Stimulated activated CD8-positive, alpha-beta memory T cell treated with anti-CD3 and anti-CD28 coated beads, Interleukin-7, amount 100 ng/mL, for 1 hour (primary cell): ENCODE data around the gene NLRC5.
"Not testable (repeated sequence)": the region's sequence is repeated elsewhere in the genome, so short reads cannot be mapped to it uniquely, and the experiment has no call there.

Experiments used
- DNase-seq, 2 donors: peaks; one replicate each; pipeline ENCODE4 v3.0.0-alpha.2; 2020; ENCODE audit warnings: low read depth in 2 of 2

Gene NLRC5

DNA sequence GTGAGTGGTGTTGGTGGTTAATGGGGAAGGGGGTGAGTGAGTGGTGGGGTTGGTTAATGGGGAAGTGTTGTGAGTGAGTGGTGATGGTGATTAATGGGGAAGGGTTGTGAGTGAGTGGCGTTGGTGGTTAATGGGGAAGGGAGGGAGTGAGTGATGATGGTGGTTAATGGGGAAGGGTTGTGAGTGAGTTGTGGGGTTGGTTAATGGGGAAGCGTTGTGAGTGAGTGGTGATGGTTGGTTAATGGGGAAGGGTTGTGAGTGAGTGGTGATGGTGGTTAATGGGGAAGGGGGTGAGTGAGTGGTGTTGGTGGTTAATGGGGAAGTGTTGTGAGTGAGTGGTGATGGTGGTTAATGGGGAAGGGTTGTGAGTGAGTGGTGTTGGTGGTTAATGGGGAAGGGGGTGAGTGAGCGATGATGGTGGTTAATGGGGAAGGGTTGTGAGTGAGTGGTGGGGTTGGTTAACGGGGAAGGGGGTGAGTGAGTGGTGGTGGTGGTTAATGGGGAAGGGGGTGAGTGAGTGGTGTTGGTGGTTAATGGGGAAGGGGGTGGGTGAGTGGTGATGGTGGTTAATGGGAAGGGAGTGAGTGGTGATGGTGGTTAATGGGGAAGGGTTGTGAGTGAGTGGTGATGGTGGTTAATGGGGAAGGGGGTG lies 81.8 kb downstream of the NLRC5 start:
- DNase-seq = not testable (repeated sequence)

DNA sequence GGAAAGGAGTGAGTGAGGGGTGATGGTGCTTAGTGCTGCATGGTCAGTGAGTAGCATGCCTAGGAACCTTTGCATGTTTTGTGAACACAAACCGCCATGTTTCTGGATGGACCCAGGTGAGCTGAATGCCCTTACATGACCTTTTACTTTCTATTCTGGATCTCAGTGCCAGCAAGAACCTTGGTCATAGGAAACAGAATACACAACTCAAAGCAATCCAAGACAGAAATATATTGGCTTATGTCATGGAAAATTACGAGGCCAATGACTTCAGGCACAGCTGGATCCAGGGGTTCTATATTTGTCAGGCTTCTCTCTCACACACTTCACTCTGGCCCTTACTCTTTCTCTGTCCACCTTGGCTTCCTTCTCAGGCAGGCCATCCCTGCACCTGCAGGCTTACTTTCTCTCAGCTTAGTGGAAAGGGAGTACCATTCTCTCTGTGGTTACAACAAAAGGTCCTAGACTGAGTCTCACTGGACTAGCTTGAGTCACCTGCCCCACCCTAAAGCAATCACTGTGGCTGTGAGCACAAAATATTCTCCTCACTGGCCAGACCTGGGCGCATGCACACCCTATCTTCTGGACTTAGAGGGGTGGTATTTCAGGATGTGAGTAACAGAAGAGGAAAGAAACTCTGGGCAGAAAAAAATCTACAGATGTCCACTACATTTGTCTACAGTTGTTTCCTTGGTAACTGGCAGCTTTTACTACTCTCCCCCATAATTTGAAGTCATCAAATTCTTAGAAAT lies 82.7 kb downstream of the NLRC5 start:
- DNase-seq = no peak

DNA sequence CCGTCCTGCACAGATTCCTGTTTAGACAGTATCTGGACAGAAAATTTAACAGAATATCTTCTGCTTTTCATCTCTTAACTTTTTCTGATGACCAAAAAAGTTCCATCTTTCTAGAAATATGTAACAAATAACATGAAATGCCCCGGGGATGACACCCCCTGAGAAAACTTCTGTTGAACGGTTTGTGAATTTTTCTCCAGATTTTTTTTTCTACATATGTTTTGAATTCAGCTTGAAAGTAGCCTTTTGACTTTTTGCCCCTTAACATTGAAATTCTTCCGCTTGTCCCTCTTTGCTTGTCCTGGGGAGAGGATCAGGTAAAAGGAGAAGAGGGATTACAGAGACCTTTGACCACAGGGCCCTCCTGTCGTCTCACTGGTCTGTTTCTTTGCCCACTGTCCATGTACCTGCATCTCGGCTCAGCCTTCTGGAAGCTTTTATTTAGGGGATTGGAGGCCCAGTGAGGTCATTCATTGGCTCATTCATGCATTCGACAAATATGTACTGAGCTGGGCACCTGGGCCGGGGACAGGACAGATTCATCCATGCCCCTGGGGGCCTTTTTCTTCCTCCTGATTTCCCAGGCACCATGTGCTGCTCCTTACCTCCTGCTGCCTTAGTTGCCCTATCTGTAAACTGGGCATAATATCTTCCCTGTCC lies 83.4 kb downstream of the NLRC5 start:
- DNase-seq = no peak

DNA sequence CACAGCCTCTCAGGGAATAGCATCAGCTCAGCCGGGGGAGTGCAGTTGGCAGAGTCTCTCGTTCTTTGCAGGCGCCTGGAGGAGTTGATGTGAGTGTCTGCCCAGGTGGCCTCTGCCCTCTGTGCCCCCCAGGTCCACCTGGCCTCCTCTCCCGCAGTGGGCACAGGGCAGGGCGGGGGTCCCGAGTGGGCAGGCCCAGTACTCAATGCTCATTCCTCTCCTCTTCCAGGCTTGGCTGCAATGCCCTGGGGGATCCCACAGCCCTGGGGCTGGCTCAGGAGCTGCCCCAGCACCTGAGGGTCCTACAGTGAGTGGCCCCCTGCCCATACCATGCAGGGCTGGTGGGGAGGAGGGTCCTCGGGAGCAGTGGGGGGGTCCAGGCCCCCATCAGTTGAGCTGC lies 88.4 kb downstream of the NLRC5 start:
- no peak for DNase-seq

DNA sequence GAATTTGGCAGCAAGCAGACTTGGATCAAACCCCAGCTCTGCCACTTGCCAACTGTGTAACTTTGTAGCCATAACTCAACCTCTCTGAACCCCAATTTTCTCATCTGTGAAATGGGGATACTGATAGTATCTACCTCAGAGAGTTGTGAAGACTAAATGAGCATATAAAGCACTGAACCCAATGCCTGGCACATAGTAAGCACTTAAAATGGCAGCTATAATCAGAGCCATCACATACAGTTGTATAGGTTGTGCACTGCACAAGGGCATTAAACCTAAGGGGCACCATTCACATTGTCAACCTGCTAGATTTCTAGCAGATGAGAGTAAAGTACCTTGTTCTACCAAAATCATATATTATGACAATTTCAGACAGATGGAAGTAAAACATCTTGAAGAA lies 92.4 kb downstream of the NLRC5 start:
- DNase-seq = no peak

DNA sequence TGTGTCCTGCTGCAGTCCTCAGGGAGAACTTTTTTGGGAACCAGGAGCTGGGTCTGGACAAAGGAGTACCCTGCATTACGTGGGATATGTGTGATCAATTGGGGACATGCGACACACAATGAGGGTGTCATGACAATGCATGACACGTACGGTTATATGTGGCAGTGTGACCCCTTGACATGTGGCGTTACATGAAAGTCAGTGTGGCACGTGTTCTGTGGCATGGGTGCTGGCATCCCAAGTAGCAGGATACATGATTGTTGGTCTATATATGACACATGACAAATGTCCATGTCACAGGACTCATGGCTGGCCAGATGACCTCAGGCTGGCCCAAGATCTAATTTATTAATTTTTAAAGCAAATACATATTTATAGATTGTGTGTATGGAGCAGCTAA lies 93.3 kb downstream of the NLRC5 start:
- no peak for DNase-seq

DNA sequence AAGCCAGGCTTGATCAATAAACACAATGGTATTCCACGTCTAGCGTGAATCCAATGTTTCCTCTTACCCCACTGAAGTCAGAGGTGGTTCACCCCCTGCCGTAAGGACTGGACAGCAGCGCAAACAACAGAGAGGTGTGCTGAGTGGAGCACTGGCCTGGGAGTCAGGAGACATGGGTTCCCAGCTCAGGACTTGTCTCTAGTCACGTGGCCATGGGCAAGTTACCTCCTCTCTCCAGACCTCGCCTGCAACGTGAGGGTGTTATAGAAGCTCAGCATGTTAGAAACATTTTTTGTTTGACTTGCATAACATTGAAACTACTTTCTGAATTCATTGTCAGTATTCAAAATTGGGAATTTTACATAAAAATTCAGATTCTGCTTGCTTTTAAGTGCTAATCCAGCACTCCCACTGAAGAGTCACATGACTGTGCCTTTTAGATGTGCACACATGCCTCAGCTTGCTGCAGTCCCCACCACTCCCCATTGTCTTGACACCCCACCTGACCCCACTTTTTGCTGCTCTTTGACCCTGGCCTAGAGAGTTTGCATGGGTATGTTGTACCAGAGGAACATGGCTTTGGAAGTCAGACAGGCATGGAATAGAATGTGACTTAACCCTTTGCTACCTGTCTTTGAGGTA lies 94.2 kb downstream of the NLRC5 start:
- no peak for DNase-seq

DNA sequence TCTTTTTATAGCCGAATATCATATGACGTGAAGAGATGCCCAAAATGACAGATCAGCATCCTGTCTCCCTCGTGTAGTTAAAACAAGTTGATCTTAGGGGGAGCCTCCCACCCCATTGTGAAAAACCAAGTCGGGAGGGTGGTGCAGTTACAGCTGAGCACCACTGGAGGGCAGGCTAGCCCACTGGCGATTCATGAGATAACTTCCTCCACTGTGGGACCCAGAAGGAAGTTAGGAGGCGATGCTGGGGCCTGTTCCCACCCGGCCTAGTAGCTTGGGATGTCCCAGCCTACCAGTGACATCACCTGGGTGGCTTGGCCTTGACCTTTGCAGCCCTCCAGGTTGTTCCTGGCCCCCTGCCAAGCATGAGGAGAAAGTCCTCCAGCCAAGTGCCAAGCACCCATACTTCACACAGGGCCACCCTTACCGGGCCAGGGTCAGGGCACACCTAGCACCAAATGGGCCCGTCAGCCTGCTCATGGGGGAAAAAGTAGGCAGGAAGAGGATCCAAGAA lies 95.0 kb downstream of the NLRC5 start:
- peak; percentile 47 to 54 for DNase-seq

DNA sequence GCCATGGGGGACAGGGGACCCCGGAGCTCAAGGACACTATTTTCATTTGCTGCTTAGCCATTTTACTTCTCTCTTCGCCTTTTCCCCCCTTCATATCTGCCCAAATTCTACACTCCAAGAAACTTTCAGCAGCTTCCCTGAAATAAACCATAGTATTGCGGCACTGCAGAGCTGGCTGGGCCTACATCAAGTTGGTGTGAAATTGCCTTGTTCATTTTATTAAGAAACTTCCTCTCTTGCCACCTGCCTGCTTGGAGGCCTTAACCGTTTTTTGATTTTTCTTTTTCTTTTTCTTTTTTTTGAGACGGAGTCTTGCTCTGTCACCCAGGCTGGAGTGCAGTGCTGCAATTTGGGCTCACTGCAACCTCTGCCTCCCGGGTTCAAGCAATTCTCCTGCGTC lies 95.6 kb downstream of the NLRC5 start:
- DNase-seq = no peak

DNA sequence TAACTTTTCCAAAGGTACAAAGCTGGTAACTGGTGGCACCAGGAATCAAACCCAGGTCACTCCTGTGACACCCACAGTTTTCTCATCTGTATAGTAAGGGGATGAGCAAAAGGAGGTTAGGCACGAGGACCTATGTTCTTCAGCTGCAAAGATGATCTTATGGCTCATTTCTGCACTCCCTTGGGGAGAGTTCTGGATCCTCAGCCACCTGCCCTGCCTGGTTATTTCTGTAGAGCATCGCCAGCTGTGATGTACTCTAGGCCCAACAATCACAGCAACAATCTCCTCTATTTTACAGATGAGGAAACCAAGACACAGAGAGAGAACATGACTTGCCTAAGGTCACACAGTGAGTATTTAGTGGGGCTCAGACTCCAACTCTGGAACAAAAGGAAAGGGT lies 97.6 kb downstream of the NLRC5 start:
- DNase-seq = no peak

DNA sequence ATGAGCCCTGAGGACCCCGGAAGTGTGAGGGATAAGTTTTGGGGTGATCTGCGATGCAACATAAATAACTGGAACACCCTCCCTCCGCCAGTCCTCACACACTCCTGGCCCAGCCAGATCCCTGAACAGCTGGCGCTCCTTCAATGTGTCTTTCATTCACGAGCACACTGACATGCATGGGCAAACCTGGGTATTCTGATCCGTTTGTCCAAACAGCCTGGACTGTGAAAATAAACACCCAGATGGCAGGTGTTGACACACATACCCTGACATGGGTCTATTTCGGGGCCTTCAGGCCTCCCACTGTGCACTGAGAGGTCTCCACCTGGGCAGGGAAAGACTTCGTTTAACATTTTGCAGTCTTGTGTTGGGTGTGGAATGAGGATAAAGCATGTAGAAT lies 100.0 kb downstream of the NLRC5 start:
- DNase-seq = no peak

DNA sequence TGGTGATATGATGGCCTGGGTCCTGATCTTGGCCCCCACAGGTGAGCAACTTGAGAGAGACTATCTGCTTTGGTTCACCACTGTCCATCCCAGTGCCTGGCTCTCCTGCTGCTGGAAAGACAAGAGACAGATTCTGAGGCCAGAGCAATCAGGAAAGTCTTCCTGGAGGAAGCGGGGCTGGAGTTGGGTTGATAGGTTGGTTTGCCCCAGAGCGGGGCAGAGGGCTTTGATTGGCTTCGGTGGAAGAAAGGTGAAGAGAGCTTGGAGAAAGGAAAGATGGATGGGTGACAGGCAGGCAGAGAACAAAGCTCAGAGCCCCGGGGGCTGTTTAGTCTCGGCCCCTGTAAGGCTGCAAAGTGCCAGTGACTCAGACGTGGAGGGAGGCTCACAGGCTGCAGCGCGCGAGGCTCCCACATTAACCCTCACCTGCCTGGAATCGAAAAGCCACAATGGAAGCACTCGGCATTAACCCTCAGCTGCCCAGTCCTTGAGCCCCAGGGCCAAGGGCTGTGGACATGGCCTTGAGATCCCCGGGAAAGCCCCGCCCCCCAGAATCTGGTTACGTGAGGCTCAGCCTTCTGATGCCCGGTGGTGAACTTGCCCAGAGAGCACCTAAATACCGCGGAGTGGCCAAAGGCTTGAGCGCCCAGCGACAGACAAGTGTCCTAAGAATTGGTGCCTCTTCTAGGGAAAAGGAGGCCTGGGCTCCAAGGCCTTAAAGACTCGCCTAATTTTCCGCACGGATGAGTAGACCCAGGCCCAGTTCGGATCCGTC lies 102.0 kb downstream of the NLRC5 start:
- DNase-seq = no peak

DNA sequence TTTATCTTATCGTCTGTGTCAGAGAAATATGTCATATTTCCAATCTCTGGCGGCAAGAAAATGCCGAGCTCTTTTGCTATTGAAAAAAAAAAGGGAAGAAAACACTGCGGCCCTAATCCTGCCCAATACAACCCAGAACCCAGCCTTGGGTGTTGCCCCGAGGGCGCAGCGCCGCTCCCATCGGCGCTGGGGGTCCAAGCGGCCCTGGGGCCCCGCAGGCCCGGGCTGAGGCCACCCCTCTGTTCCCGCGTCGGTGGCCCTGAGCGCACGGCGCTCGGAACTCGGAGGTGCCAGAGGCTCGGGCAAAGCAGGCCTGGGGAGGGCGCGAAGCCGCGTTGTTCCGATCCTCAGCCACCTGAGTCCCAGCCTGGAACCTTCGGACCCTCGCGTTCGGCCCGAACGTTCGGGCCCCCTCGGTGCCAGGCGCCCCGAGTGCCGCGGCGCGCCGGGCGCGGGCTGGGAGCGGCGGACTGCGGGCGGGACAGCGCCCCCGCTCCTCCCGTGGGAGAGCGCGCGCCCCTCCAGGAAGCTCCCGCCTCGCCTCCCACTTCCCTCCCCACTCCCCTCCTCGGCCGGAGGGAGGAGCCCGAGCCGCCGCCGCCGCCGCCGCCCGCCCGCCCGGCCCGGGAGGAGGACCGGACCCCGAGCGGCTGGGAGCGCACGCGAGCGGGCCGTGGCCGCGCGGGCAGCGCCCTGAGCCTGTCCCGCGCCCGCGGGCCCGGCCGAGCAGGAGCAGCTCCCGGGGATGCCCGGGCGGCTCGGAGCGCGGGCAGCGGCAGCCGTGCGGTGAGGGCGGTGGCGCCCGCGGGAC lies 102.8 kb downstream of the NLRC5 start, which contains the start of gene CPNE2:
CPNE2 (plus strand) TSS at position 609 of the 811 bp plus-strand sequence. CDS start 18,160 bp downstream, outside the sequence.
- no peak for DNase-seq

DNA sequence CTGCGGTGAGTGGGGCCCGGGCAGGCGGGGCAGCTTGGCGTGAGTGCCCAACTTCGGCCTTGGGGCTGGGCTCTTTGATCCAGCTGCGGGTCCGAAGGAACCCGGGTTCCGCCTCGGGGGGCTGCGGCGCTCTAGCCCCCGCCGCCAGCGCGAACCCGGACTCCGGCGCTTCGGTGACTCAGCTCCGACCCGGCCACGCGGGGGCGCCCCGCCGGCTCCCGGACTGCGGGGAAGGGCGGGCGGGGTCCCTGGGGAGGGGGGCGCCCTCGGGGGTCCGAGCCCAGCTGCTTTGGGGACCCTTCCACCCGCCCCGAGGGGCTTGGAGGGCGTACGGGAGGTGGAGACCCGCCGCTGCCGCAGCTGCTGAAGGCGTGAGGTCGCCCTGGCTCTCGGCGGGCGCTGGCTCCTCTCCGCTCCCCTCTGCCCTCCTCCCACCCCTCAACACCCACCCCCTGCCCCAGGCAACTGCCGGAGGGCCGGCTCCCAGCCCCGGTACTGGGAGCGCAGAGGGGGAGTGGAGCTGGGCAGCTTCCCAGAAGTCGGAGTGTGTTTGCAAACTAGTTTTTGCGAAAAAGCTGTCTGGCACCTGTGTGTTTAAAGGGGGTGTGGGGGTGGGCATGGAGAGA lies 103.5 kb downstream of the NLRC5 start:
- DNase-seq = no peak

DNA sequence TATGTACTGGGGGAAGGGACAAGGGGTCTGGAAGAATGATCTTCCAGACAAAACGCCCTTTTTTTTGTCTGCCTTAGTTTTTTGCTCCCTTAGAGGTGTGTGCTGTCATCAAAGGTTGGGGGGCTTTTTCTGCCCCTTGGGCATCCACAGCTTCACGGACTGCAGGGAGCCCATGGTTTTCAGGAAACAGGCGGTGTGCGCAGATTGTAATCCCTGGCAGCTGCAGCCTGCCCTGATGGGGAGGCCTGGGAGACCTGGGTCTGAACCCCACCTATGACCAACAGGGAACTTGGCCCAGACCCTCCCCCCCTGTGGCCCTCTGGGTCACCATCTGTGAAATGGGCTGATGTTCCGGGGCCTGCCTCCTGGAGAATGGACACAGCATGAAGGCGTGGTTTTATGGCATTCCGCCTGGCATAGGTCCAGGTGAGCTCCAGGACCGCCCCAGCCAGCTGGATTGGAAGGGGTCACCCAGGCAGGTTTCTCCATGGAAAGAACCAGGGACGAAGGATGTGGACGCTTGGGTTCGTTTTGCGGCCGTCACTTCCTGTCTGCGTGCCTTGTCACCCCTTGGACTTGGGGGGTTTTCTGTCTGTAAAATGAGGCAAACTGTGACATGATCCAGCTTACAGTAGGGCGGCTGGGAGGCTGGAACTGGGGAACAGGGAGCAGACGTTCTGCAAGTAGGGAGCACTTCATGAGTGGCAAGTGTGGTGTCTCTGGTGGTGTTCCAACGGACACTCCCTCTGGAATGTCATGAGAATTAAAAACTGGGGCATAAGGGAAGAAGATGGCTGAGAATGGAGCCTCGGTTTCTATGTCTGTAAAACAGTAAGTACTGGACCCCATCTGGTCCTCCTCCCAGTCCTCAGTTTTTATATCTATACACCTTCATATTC lies 104.6 kb downstream of the NLRC5 start:
- DNase-seq = no peak

DNA sequence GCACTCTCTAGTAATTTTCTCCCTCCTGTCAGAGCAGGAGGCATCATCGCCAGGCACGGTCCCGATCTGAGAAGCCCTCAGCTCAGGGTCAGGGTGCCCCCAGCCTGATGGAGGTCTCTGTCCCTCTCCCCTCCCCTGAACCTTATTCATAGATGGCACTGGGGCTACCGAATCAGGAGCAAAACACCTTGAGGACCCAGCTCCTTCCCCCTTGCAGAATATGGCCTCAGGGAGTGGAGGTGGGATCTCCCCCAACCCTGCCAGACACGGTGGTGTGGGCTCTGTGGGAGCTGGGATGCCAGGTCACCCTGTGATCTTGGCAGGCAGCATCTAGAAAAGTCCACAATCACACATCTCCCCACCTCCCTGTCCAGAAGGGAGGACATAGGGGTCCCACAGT lies 105.6 kb downstream of the NLRC5 start:
- DNase-seq = no peak

DNA sequence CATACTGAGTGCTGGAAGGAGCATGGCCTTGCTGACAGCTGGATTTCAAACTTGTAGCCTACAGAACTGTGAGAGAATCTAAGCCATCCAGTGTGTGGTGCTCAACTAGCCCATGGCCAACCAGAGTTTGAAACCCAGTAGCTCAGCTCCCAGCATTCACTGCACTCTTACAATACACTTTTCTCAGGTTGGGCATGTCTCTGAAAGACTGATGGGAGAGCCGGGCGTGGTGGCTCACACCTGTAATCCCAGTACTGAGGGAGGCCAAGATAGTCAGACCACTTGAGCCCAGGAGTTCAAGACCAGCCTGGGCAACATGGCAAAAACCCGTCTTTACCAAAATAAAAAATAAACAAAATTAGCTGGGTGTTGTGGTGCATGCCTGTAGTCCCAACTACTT lies 106.8 kb downstream of the NLRC5 start:
- DNase-seq = no peak

DNA sequence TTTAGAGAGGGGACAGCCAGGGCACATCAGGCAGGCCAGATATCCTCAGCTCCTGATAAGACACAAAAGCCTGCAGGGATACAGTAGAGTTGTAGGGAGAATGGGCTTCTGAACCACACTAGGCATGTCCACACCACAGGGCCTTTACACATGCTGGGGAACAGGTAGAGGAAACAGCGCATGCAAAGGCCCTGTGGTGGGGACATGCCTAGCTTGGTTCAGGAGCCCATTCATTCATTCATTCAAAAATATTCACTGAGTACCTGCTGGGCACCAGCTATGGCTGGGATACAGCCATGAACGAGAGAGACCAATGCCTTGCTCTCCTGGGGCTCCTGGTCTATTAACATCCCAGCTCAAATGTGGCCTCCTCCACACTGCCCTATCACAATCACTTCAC lies 107.4 kb downstream of the NLRC5 start:
- DNase-seq = no peak

DNA sequence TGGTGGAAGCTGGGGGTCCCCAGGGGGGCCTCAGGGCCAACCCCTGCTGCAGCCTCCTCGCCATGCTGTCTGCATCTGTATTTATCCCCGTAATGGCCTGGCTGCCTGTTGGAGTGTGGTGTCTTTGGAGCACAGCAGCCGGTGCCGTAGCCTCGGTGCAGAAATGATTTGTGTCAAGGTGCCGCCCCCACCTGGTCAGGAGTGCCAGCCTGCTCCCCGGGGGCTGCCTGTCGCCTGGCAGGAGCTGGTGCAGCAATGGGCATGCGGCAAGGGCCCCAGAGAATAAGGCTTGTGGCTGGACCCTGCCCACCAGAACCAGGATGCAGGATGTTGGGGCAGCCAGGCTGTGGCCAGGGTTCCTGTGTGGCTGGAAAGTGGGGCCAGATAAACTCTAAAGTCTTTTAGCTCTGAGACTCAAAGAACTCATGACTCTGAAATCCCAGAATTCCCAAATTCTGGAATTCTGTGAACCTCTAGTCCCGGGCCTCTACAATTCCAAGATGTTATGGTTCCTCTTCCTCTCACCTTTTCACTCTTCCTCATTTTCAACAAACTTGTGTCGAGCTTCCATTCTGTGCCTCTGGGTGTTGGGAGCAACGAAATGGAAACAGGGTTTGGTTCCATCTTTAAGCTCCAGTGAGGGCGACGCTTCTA lies 109.0 kb downstream of the NLRC5 start:
- no peak for DNase-seq
